Measurements from ENCODE around the gene MEGF6.

MEGF6 gene

DNA sequence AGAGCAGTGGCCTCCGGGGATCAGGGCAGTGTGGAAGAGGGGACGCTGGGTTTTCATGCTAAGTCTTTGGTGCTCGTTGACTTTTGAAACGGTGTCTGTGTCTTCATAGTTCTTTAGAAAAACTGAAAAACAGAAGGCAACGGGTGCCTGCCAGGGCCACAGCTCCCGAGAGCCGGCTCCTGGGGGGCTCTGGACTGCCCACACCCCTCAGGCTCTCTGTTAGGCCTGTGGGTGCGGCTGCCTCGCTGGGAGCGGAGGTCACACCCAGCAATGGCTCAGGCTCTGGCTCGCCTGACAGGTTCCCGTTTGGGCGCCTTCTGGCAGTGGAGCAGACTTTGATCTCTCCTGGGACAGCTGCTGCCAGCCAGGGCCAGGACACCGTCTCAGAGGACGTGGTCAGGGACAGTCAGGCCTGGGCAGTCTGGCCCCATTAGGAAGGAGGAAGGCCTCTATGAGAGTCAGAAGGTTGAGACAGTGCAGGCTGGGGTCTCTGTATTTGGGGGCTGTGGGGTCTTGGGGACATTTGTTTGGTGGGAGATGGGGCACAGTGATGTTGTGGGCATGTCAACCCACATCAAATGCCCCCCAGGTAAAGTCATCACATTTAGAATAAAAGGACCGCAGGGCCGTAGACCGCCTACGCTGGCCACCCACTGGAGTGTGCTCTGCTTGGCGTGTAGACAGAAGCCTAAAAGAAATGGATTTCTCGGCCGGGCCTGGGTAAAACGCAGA, 151.2 kb downstream of the MEGF6 start:
- Histone ChIP-seq H3K9me3 (ENCODE audit: control insufficient read depth, insufficient read depth, low read length) (no peaks in the 10 kb centered on the region), H3K27me3 (ENCODE audit: control insufficient read depth, low read length) (no peaks in the 10 kb centered on the region), H4K20me1 (ENCODE audit: control insufficient read depth, insufficient read depth, low read depth, low read length) (no peaks in the 10 kb centered on the region), H3K4me1 (ENCODE audit: control insufficient read depth, low read length) (peaks cover under 1% of the 10 kb centered on the region; the same call in 1 of the 2 replicates), H3F3A (ENCODE audit: control insufficient read depth, insufficient read depth) (no peaks in the 10 kb centered on the region), H3K79me2 (ENCODE audit: control insufficient read depth, low read length) (no peaks in the 10 kb centered on the region), H3K9me2 (replicated peaks; ENCODE audit: control insufficient read depth, low read length) (no peaks in the 10 kb centered on the region), H3K4me3 (ENCODE audit: low read length) (no peak overlapping the region), H3K27ac (ENCODE audit: low read depth, low read length) (no peak overlapping the region), H3K36me3 (ENCODE audit: control insufficient read depth, low read length) (no peaks in the 10 kb centered on the region), H3K4me2 (ENCODE audit: low read length) (no peak overlapping the region)
- TF ChIP-seq EZH2phosphoT487 (IDR thresholded peaks at IDR 0.05; ENCODE audit: borderline replicate concordance, low read length): no peak
- TF ChIP-seq, protein P1, sequence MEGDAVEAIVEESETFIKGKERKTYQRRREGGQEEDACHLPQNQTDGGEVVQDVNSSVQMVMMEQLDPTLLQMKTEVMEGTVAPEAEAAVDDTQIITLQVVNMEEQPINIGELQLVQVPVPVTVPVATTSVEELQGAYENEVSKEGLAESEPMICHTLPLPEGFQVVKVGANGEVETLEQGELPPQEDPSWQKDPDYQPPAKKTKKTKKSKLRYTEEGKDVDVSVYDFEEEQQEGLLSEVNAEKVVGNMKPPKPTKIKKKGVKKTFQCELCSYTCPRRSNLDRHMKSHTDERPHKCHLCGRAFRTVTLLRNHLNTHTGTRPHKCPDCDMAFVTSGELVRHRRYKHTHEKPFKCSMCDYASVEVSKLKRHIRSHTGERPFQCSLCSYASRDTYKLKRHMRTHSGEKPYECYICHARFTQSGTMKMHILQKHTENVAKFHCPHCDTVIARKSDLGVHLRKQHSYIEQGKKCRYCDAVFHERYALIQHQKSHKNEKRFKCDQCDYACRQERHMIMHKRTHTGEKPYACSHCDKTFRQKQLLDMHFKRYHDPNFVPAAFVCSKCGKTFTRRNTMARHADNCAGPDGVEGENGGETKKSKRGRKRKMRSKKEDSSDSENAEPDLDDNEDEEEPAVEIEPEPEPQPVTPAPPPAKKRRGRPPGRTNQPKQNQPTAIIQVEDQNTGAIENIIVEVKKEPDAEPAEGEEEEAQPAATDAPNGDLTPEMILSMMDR (IDR thresholded peaks at IDR 0.05; ENCODE audit: low read depth, low read length, poor library complexity, severe bottlenecking): no peak

DNA sequence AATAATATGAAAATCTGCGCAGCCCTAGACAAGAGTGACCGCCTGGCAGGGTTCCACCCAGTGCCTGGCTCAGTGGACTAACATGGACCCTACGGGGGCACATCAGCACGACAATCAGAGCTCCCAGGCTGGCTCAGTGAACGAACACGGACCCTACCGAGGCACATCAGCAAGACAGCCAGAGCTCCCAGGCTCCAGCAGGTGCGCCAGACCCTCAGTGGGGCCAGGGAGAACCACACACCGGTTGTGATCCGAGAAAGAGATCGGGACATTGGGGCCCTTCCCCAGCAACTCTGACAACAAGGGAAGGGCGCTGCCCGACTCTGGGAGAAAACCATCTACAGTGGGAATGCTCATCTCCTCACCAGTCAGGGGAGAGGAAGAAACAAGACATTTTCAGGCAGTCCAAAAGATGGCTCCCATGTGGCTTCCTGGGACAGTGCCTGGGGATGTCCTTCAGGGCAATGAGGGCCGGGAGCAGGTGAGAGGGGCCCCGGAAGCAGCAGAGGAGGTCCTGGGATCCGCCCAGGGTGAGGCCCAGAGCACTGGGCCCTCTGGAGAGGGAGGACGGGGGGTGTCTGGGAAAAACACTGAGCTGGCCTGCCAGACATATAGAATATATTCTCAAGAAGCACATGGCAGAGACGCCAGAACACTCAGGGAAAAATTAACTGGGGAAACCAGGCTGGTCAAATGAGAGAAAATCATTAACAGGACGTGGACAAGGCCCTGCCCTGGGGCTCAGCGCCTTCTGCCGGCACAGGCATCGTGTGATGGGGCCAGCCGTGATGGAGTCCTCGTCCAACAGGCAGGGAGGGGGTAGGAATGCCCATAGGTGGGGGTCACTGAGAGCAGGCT, 152.0 kb downstream of the MEGF6 start:
- H3K27ac ChIP-seq (ENCODE audit: low read depth, low read length): no peak overlapping the region
- peaks cover 6% of the 10 kb centered on the region; the same call in 1 of the 2 replicates for H3K4me1 ChIP-seq (ENCODE audit: control insufficient read depth, low read length)
- H3K79me2 ChIP-seq (ENCODE audit: control insufficient read depth, low read length): no peaks in the 10 kb centered on the region
- H3K27me3 ChIP-seq (ENCODE audit: control insufficient read depth, low read length): no peaks in the 10 kb centered on the region
- H3K9me3 ChIP-seq (ENCODE audit: control insufficient read depth, insufficient read depth, low read length): no peaks in the 10 kb centered on the region
- no peak for TF ChIP-seq EZH2phosphoT487 (IDR thresholded peaks at IDR 0.05; ENCODE audit: borderline replicate concordance, low read length)
- TF ChIP-seq, protein P1 (IDR thresholded peaks at IDR 0.05; ENCODE audit: low read depth, low read length, poor library complexity, severe bottlenecking): no peak
- no peak overlapping the region for H3K4me3 ChIP-seq (ENCODE audit: low read length)
- H3K36me3 ChIP-seq (ENCODE audit: control insufficient read depth, low read length): no peaks in the 10 kb centered on the region
- H3K9me2 ChIP-seq (replicated peaks; ENCODE audit: control insufficient read depth, low read length): no peaks in the 10 kb centered on the region
- no peak overlapping the region for H3K4me2 ChIP-seq (ENCODE audit: low read length)
- H3F3A ChIP-seq (ENCODE audit: control insufficient read depth, insufficient read depth): no peaks in the 10 kb centered on the region
- no peaks in the 10 kb centered on the region for H4K20me1 ChIP-seq (ENCODE audit: control insufficient read depth, insufficient read depth, low read depth, low read length)

DNA sequence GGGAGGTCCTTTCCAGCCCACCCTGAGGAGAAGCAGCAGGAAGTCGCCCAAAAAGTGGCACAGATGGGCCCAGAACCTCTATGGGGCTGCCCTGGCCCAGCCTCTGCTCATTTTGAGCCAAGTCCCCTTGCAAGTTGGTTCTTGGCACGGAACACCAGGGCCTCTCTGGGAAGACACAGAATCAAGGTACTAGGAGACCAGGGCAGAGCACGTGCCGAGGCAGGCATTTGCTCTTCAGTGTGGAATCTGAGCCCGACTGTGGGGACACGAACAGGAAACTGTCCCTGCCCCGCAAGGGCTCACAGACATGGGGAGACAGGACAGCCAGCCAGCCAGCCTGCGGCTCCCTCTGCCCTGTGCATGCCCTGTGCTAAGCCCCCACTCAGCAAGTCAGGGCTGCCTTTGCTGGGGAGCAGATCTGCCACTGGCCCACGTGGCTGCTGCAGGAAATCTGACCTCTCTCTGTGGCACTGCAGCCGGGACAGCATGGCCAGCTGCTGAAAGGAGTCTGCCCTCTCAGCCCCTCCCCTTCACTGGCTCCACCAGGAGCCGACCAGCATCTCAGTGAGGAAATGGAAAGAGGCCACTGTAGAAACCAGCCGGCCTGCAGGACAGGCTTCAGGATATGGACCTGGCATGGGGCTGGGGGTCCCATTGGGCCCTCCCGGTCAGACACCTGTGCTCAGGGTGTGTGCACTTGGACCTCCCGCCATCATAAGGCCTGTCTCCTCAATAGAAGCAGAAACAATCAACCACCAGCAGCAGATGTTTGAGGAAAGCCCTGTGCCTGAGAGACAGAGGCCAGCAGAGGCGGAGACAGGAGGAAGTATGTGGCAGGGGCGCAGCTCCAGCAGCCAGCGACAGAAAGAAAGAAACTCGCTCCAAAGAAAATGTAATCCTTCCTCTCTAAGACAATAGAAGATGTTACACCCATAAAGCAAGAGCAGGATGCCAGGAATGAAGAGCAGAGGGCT, 153.1 kb downstream of the MEGF6 start:
- Histone ChIP-seq H3K79me2 (ENCODE audit: control insufficient read depth, low read length) (no peaks in the 10 kb centered on the region), H4K20me1 (ENCODE audit: control insufficient read depth, insufficient read depth, low read depth, low read length) (0 out of 2 replicates have a peak, but pooled peaks cover 3% of the 10 kb centered on the region), H3K9me3 (ENCODE audit: control insufficient read depth, insufficient read depth, low read length) (no peaks in the 10 kb centered on the region), H3K9me2 (replicated peaks; ENCODE audit: control insufficient read depth, low read length) (no peaks in the 10 kb centered on the region), H3K36me3 (ENCODE audit: control insufficient read depth, low read length) (no peaks in the 10 kb centered on the region), H3K4me1 (ENCODE audit: control insufficient read depth, low read length) (peaks cover 11% of the 10 kb centered on the region; the same call in 1 of the 2 replicates), H3K4me3 (ENCODE audit: low read length) (no peak overlapping the region), H3K4me2 (ENCODE audit: low read length) (no peak overlapping the region), H3F3A (ENCODE audit: control insufficient read depth, insufficient read depth) (no peaks in the 10 kb centered on the region), H3K27ac (ENCODE audit: low read depth, low read length) (no peak overlapping the region), H3K27me3 (ENCODE audit: control insufficient read depth, low read length) (peaks cover 4% of the 10 kb centered on the region)
- TF ChIP-seq, protein P1 (IDR thresholded peaks at IDR 0.05; ENCODE audit: low read depth, low read length, poor library complexity, severe bottlenecking): no peak
- TF ChIP-seq EZH2phosphoT487 (IDR thresholded peaks at IDR 0.05; ENCODE audit: borderline replicate concordance, low read length): no peak
